Thymus (tissue), 11 donors: ENCODE data around the gene SMIM24. TPM values are rescaled to one million over a fixed set of nuclear protein-coding genes. Genes with fewer than 3 reads are reported as not detected.
"Not testable (repeated sequence)": the region's sequence is repeated elsewhere in the genome, so short reads cannot be mapped to it uniquely, and the experiment has no call there.

Source experiments
- DNase-seq, 9 donors: peaks; one replicate each; pipeline ENCODE4 v3.0.0-alpha.2; 2013; ENCODE audit warnings: low spot score in 9 of 9, low read depth in 6 of 9, missing footprints in 1 of 9
- H3K27ac ChIP-seq, 2 donors: one replicate each; pipeline ENCODE4 v1.5.1; 2013; ENCODE audit warnings: control low read depth in 1 of 2, low read depth in 1 of 2, low read length in 1 of 2, mild to moderate bottlenecking in 1 of 2, moderate library complexity in 1 of 2
- H3K27me3 ChIP-seq, 2 donors: one replicate each; pipeline ENCODE4 v1.5.1; 2013; ENCODE audit warnings: low read length in 1 of 2; ENCODE audit not compliant: control insufficient read depth in 2 of 2, insufficient read depth in 1 of 2
- H3K36me3 ChIP-seq, 2 donors: one replicate each; pipeline ENCODE4 v1.5.1; 2013; ENCODE audit warnings: low read length in 1 of 2, mild to moderate bottlenecking in 1 of 2, moderate library complexity in 1 of 2; ENCODE audit not compliant: control insufficient read depth in 2 of 2, insufficient read depth in 2 of 2
- H3K4me1 ChIP-seq, 2 donors: one replicate each; pipeline ENCODE4 v1.5.1; 2013; ENCODE audit warnings: low read length in 2 of 2; ENCODE audit not compliant: control insufficient read depth in 2 of 2, insufficient read depth in 2 of 2
- H3K4me3 ChIP-seq, 2 donors: one replicate each; pipeline ENCODE4 v1.5.1; 2013; ENCODE audit warnings: low read length in 2 of 2, control low read depth in 1 of 2, mild to moderate bottlenecking in 1 of 2
- H3K9me3 ChIP-seq, 2 donors: one replicate each; pipeline ENCODE4 v1.5.1; 2013; ENCODE audit warnings: low read length in 1 of 2, mild to moderate bottlenecking in 1 of 2; ENCODE audit not compliant: control insufficient read depth in 2 of 2, insufficient read depth in 1 of 2
- WGBS: extraction: QIAGEN DNeasy Blood & Tissue Kit; methylation state at CpG from one replicate; pipeline ENCODE4 v1.1.7; 2013; 5-methylcytosine and 5-hydroxymethylcytosine counted together
- polyA plus RNA-seq: library from polyadenylated mRNA; stranded (reverse); fragments of 200-250 nt; gene quantifications from one replicate; pipeline ENCODE4 v1.2.3, GENCODE V29; 2013
- total RNA-seq: library from RNA; stranded (reverse); fragments of 120-200 nt; gene quantifications from one replicate; pipeline ENCODE4 v1.2.4, GENCODE V29; 2013
- donor health status: healthy.

The SMIM24 gene
- total and polyA plus RNA-seq, 2 donors: 38.6 to 74.7 TPM

- DNase-seq: no peak
- Histone ChIP-seq H3K36me3 (peaks cover 8 to 41% of the 10 kb centered on the region in 2 donors), H3K27me3 (peaks cover 0 to 28% of the 10 kb centered on the region in 2 donors), H3K4me3 (no peak overlapping the region), H3K4me1 (peaks cover 0 to 13% of the 10 kb centered on the region in 2 donors), H3K9me3 (no peaks in the 10 kb centered on the region), H3K27ac (no peak overlapping the region)
- 97% methylated on average over 37 of the region's 37 CpGs for WGBS
Measured at GRCh38 chr19:3455960-3456601, 24.2 kb downstream of the SMIM24 start.

GRCh38 chr19:3455393-3455955 is 24.9 kb downstream of the SMIM24 start:
- no peak overlapping the region for H3K27ac ChIP-seq
- H3K27me3 ChIP-seq: peaks cover 0 to 28% of the 10 kb centered on the region in 2 donors
- H3K4me3 ChIP-seq: no peak overlapping the region
- H3K9me3 ChIP-seq: no peaks in the 10 kb centered on the region
- peaks cover 0 to 13% of the 10 kb centered on the region in 2 donors for H3K4me1 ChIP-seq
- 96% methylated on average over 7 of the region's 7 CpGs for WGBS
- peaks cover 8 to 47% of the 10 kb centered on the region in 2 donors for H3K36me3 ChIP-seq
- no peak for DNase-seq

- Histone ChIP-seq H3K9me3 (no peaks in the 10 kb centered on the region), H3K36me3 (peaks cover 8 to 47% of the 10 kb centered on the region in 2 donors), H3K4me3 (no peak overlapping the region), H3K4me1 (peaks cover 0 to 11% of the 10 kb centered on the region in 2 donors), H3K27me3 (peaks cover 0 to 28% of the 10 kb centered on the region in 2 donors), H3K27ac (no peak overlapping the region)
- 98% methylated on average over 15 of the region's 15 CpGs for WGBS
- DNase-seq: no peak
Measured at GRCh38 chr19:3454656-3455392, 25.5 kb downstream of the SMIM24 start.

GRCh38 chr19:3453840-3454239 is 26.5 kb downstream of the SMIM24 start:
- no peak for DNase-seq
- peaks cover 12 to 52% of the 10 kb centered on the region in 2 donors for H3K36me3 ChIP-seq
- no peak overlapping the region for H3K27ac ChIP-seq
- no peak overlapping the region for H3K4me3 ChIP-seq
- H3K9me3 ChIP-seq: no peaks in the 10 kb centered on the region
- peaks cover 0 to 22% of the 10 kb centered on the region in 2 donors for H3K27me3 ChIP-seq
- WGBS: 96% methylated on average over 25 of the region's 25 CpGs
- H3K4me1 ChIP-seq: peaks cover 0 to 4% of the 10 kb centered on the region in 2 donors

GRCh38 chr19:3452942-3453214 is 27.4 kb downstream of the SMIM24 start:
- DNase-seq, H3K4me1 ChIP-seq, H3K4me3 ChIP-seq, H3K27ac ChIP-seq, H3K9me3 ChIP-seq: not testable (repeated sequence)
- H3K36me3 ChIP-seq: peaks cover 13 to 55% of the 10 kb centered on the region in 2 donors
- H3K27me3 ChIP-seq: peaks cover 0 to 12% of the 10 kb centered on the region in 2 donors
- 97% methylated on average over 10 of the region's 10 CpGs for WGBS

- no peaks in the 10 kb centered on the region for H3K9me3 ChIP-seq
- H3K27me3 ChIP-seq: peaks cover 0 to 7% of the 10 kb centered on the region in 2 donors
- no peak for DNase-seq
- no peaks in the 10 kb centered on the region for H3K4me1 ChIP-seq
- 96% methylated on average over 38 of the region's 38 CpGs for WGBS
- H3K36me3 ChIP-seq: peaks cover 13 to 55% of the 10 kb centered on the region in 2 donors
- H3K4me3 ChIP-seq: no peak overlapping the region
- no peak overlapping the region for H3K27ac ChIP-seq
Measured at GRCh38 chr19:3452171-3452941, 28.0 kb downstream of the SMIM24 start.

- H3K27me3 ChIP-seq: no peaks in the 10 kb centered on the region
- no peaks in the 10 kb centered on the region for H3K4me1 ChIP-seq
- H3K9me3 ChIP-seq: no peaks in the 10 kb centered on the region
- WGBS: 96% methylated on average over 10 of the region's 10 CpGs
- no peak overlapping the region for H3K27ac ChIP-seq
- DNase-seq: no peak
- H3K36me3 ChIP-seq: peaks cover 13 to 52% of the 10 kb centered on the region in 2 donors
- H3K4me3 ChIP-seq: no peak overlapping the region
Measured at GRCh38 chr19:3451451-3451866, 28.9 kb downstream of the SMIM24 start.

GRCh38 chr19:3450796-3451411 is 29.4 kb downstream of the SMIM24 start:
- no peak for DNase-seq
- Histone ChIP-seq H3K4me1 (no peaks in the 10 kb centered on the region), H3K36me3 (peaks cover 13 to 54% of the 10 kb centered on the region in 2 donors), H3K27me3 (no peaks in the 10 kb centered on the region), H3K4me3 (no peak overlapping the region), H3K27ac (no peak overlapping the region), H3K9me3 (no peaks in the 10 kb centered on the region)
- WGBS: 92% methylated on average over 12 of the region's 12 CpGs
